ENCODE results near the gene FURIN. TPM values are rescaled to one million over a fixed set of nuclear protein-coding genes. Genes with fewer than 3 reads are reported as not detected.
"Not testable (repeated sequence)": the region's sequence is repeated elsewhere in the genome, so short reads cannot be mapped to it uniquely, and the experiment has no call there.

The FURIN gene
- total RNA-seq, 2 experiments from 2014 or later = 4.9 to 10.3 TPM

DNA sequence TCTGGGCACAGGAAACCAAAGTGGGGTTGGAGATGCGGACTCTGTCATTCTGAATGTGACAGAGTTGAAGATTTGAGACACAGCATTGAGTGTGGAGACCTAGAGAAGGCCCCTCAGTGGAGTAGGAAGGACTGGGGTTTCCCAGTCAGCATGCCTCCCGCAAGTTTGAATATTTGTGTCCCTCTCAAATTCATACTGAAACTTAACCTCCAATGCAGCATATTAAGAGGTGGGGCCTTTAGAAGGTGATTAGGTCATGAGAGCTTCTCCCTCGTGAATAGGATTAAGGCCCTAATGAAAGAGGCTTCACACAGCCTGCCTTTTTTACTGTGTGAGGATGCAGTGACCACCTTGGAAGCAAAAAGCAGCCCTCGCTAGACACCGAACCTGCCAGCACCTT, 56.0 kb downstream of the FURIN start:
- CTCF ChIA-PET (ENCODE audit: unreplicated experiment) = no interaction called here
- Histone ChIP-seq H3K4me1 (ENCODE audit: insufficient read depth, low read length, poor library complexity, severe bottlenecking) (peaks cover 14% of the 10 kb centered on the region), H3K27ac (ENCODE audit: low read depth, low read length, poor library complexity, severe bottlenecking) (no peak overlapping the region), H3K9me3 (ENCODE audit: low read length) (no peaks in the 10 kb centered on the region), H3K79me2 (ENCODE audit: insufficient read depth, low read depth, low read length) (peaks cover 7% of the 10 kb centered on the region; the same call in 1 of the 2 replicates), H3K9me2 (ENCODE audit: insufficient read depth, low read length) (no peaks in the 10 kb centered on the region), H2AFZ (ENCODE audit: low read length) (no peak overlapping the region), H3K4me3 (ENCODE audit: low read depth, low read length, poor library complexity, severe bottlenecking) (no peak overlapping the region), H3K4me2 (ENCODE audit: low read length) (no peak overlapping the region), H3K36me3 (ENCODE audit: insufficient read depth, low read length) (no peaks in the 10 kb centered on the region), H4K20me1 (ENCODE audit: insufficient read depth, low read length) (no peaks in the 10 kb centered on the region)
- no peak for DNase-seq (ENCODE audit: low spot score)
- POLR2A ChIA-PET = no interaction called here
- BruUV-seq (replicated peaks) = no TSS peak
- TF ChIP-seq, protein P1, sequence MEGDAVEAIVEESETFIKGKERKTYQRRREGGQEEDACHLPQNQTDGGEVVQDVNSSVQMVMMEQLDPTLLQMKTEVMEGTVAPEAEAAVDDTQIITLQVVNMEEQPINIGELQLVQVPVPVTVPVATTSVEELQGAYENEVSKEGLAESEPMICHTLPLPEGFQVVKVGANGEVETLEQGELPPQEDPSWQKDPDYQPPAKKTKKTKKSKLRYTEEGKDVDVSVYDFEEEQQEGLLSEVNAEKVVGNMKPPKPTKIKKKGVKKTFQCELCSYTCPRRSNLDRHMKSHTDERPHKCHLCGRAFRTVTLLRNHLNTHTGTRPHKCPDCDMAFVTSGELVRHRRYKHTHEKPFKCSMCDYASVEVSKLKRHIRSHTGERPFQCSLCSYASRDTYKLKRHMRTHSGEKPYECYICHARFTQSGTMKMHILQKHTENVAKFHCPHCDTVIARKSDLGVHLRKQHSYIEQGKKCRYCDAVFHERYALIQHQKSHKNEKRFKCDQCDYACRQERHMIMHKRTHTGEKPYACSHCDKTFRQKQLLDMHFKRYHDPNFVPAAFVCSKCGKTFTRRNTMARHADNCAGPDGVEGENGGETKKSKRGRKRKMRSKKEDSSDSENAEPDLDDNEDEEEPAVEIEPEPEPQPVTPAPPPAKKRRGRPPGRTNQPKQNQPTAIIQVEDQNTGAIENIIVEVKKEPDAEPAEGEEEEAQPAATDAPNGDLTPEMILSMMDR (conservative IDR thresholded peaks at IDR 0.05; ENCODE audit: low read length) = no peak
- no peak for TF ChIP-seq EZH2phosphoT487 (IDR thresholded peaks at IDR 0.05; ENCODE audit: borderline replicate concordance, low read depth, low read length)
- intact Hi-C loops (cut with micrococcal nuclease; ENCODE audit: unreplicated experiment) = no loop called here

DNA sequence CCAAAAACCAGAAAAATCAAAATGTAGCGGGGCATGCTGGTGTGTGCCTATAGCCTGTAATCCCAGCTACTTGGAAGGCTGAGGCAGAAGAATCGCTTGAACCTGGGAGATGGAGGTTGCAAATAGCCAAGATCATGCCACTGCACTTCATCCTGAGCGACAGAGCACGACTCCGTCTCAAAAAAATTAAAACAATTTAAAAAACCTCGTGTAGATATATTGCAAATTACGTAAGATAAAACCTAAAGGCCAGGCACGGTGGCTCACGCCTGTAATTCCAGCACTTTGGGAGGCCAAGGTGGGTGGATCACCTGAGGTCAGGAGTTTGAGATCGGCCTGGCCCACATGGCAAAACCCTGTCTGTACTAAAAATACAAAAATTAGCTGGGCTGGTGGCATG, 58.4 kb downstream of the FURIN start:
- H2AFZ ChIP-seq (ENCODE audit: low read length) = not testable (repeated sequence)
- POLR2A ChIA-PET = interaction anchor here (0.6 kb wide), 1 partner anchor 458 kb away, joined by 8 read pairs; no protein-coding TSS in a partner anchor

DNA sequence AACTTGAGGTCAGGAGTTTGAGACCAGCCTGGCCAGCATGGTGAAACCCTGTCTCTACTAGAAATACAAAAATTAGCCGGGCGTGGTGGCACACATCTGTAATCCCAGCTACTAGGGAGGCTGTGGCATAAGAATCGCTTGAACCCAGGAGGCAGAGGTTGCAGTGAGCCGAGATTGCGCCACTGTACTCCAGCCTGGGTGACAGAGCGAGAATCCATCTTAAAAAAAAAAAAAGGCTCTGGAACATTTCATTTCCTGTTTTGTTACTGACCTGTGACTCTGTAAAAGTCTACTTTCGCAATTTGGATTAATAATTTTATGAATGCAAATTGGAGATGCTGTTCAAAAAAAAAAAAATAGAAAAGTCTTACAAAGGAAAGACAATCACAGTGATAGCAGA, 59.7 kb downstream of the FURIN start:
- H3K27ac ChIP-seq (ENCODE audit: low read depth, low read length, poor library complexity, severe bottlenecking); H3K9me2 ChIP-seq (ENCODE audit: insufficient read depth, low read length); BruUV-seq (replicated peaks); DNase-seq (ENCODE audit: low spot score); H3K9me3 ChIP-seq (ENCODE audit: low read length); H4K20me1 ChIP-seq (ENCODE audit: insufficient read depth, low read length); H2AFZ ChIP-seq (ENCODE audit: low read length); CTCF ChIA-PET (ENCODE audit: unreplicated experiment); H3K36me3 ChIP-seq (ENCODE audit: insufficient read depth, low read length); intact Hi-C loops (cut with micrococcal nuclease; ENCODE audit: unreplicated experiment); H3K4me3 ChIP-seq (ENCODE audit: low read depth, low read length, poor library complexity, severe bottlenecking): not testable (repeated sequence)
- Histone ChIP-seq H3K79me2 (ENCODE audit: insufficient read depth, low read depth, low read length) (peaks cover 17% of the 10 kb centered on the region; the same call in 1 of the 2 replicates), H3K4me1 (ENCODE audit: insufficient read depth, low read length, poor library complexity, severe bottlenecking) (peaks cover 32% of the 10 kb centered on the region), H3K4me2 (ENCODE audit: low read length) (peak overlapping the region; percentile 87; the same call in 1 of the 2 replicates)
- POLR2A ChIA-PET = interaction anchor here (0.6 kb wide), 1 partner anchor 31 kb away, joined by 3 read pairs; no protein-coding TSS in a partner anchor

More for the DNA sequence above, 58.4 kb downstream of the FURIN start:
- peaks cover 25% of the 10 kb centered on the region for H3K4me1 ChIP-seq (ENCODE audit: insufficient read depth, low read length, poor library complexity, severe bottlenecking)
- DNase-seq (ENCODE audit: low spot score); H4K20me1 ChIP-seq (ENCODE audit: insufficient read depth, low read length); BruUV-seq (replicated peaks); H3K9me3 ChIP-seq (ENCODE audit: low read length); H3K9me2 ChIP-seq (ENCODE audit: insufficient read depth, low read length); intact Hi-C loops (cut with micrococcal nuclease; ENCODE audit: unreplicated experiment); H3K4me3 ChIP-seq (ENCODE audit: low read depth, low read length, poor library complexity, severe bottlenecking); H3K36me3 ChIP-seq (ENCODE audit: insufficient read depth, low read length); CTCF ChIA-PET (ENCODE audit: unreplicated experiment); H3K4me2 ChIP-seq (ENCODE audit: low read length); H3K27ac ChIP-seq (ENCODE audit: low read depth, low read length, poor library complexity, severe bottlenecking): not testable (repeated sequence)
- peaks cover 17% of the 10 kb centered on the region; the same call in 1 of the 2 replicates for H3K79me2 ChIP-seq (ENCODE audit: insufficient read depth, low read depth, low read length)
